NT2/D1 (cell line): ENCODE results near the gene FITM2.

Experiments
- SUZ12 ChIP-seq: IDR thresholded peaks from 2 replicates; pipeline ENCODE4 v1.6.1; 2011; ENCODE audit not compliant: insufficient read length, insufficient read depth; ENCODE audit errors: extremely low read depth
- YY1 ChIP-seq: IDR thresholded peaks from 2 replicates; pipeline ENCODE4 v1.6.1; 2011; ENCODE audit not compliant: insufficient read length, insufficient read depth

DNA sequence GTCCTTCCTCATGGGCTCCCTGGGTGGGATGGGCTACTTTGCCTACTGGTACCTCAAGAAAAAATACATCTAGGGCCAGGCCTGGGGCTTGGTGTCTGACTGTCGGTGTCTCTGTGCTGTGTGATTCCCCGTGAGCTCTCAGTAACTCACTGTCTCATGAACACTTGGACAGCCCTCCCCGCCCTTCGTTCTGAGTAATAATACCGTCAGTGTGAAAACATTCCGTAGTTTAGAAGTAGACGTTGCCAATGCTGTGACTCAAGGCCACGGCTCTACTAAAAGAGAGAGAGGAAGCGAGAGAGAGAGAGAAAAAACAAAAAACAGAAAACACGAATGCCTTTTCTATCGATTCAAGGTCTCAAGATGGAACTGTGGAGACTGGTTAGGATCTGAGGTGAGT, 31.8 kb downstream of the FITM2 start:
- TF ChIP-seq YY1 (no peak), SUZ12 (no peak)
